DMS153 treated with DMSO at 0.1 percent for 48 hours (cell line): ENCODE measurements around the gene ATP13A1.
"Not testable (repeated sequence)": the region's sequence is repeated elsewhere in the genome, so short reads cannot be mapped to it uniquely, and the experiment has no call there.

ENCODE experiments used
- DNase-seq: peaks from one replicate; lab custom pipeline; 2025; ENCODE audit not compliant: unreplicated experiment; lab: John Stamatoyannopoulos, UW

ATP13A1 gene

DNA sequence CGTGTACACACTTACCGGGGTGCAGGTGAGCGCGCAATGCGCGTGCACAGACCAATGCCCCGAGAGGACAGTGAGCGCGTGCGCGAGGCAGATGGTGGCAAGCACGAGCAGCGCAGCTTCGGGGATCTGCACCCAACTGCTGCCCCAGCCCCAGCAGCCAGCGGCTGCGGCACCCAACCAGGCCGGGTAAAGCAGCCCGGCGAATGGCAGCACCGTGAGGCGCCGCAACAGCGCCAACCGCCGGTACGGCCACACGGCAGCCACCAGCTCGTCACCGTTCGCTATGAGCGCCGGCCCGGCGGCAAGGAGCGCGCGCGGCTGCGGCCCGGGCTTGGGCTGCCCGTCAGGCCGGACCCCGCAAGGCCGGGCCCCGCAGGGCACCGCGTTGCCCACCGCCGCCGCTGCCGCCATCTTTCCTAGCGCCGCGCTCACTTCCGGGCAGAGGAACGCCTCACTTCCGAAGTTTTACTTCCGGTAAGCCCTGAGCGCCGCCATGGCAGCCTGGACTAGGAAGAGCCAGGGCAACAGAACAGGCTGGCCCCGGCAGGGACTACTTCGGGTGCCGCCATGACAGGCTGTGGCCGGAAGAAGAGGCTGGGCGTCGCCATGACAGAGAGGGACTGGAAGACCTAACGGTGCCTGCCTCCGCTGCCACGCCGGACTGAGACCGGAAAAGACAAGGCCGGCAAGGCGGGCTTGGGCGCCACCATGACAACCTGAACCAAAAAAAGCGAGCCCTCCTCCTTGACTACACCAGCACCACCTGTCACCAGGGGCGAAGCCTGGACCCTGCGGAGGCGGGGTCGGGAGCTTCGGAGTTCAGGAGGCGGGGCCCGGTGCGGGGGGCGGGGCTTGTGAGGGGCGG lies at the start of gene ATP13A1:
Gene ATP13A1, minus strand, starts transcription at position 421 of the 865 bp plus-strand sequence. Its CDS starts 10 bp downstream, at position 411.
- peak; percentile 89 for DNase-seq

DNA sequence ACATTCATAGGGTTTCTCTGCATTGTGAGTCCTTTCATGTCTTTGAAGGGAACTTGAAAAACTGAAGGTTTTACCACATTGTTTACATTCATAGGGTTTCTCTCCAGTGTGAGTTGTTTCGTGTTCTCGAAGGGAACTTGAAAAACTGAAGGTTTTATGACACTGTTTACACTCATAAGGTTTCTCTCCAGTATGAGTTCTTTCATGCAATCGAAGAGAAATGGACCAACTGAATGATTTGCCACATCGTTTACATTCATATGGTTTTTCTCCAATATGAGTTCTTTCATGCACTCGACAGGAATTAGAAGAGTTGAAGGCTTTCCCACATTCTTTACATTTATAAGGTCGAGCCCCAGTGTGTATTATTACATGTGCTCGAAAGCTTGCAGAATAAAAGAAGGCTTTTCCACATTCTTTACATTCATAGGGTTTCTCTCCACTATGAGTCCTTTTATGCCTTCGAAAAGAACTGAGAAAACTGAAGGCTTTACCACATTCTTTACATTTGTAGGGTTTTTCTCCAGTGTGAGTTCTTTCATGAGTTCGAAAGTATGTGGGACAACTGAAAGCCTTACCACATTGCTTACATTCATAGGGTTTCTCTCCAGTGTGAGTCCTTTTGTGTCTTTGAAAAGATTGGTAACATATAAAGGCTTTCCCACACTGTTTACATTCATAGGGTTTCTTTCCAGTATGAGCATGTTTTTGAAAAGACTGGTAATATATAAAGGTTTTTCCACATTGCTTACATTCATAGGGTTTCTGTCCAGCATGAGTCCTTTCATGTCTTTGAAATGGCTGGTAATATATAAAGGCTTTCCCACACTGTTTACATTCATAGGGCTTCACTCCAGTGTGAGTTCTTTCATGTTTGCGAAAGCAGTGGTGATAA lies 48.7 kb upstream of the ATP13A1 start:
- no peak for DNase-seq

DNA sequence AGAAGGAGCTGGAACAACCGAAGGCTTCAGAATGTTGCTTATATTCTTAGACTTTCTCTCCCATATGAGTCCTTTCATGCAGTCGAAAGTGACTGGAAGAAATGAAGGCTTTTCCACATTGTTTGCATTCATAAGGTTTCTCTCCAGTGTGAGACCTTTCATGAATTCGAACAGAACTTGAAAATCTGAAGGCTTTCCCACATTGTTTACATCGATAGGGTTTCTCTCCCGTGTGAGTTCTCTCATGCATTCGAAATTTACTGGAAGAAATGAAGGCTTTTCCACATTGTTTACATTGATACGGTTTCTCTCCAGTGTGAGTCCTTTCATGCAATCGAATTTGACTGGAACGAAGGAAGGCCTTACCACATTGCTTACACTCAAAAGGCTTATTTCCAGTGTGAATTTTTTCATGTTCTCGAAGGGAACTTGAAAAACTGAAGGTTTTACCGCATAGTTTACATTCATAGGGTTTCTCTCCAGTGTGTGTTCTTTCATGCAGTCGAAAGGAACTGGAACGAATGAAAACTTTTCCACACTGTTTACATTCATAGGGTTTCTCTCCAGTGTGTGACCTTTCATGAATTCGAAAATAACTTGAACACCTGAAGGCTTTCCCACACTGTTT lies 47.9 kb upstream of the ATP13A1 start:
- no peak for DNase-seq

DNA sequence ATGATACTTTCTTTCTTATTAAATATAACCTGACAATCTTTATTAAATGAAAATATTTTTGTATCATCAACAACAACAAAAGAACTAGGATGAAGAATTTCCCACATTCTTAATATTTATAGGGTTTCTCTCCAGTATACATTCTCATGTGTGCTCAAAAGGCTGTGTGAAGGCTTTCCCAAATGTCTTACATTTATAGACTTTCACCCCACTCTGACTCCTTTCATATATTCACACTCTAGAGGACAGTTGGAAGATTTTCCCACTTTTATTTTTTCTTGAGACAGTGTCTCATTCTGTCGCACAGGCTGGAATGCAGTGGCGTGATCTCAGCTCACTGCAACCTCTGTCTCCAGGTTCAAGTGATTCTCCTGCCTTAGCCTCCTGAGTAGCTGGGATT lies 47.0 kb upstream of the ATP13A1 start:
- DNase-seq = no peak

DNA sequence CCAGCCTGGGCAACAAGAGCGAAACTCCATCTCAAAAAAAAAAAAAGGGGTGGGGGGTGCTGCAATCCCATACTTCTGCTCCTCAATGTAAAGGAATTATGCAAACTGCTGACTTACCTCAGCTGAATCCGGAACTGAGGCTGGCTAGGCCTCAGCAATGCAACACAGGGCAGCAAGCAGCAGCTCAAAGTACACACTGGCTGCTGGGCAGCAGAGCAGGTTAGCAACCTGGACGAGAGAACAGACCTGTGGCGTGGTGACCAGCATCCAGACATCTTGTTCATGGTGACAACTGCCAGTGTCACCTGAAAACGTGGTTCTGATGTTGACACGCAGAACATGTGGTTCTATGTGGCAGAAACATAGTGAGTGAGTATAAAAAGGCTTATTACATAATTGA lies 41.4 kb upstream of the ATP13A1 start:
- no peak for DNase-seq

- DNase-seq = not testable (repeated sequence)
These were observed 37.0 kb upstream of the ATP13A1 start for GRCh38 chr19:19700493-19700892.

- no peak for DNase-seq
These were observed 34.1 kb upstream of the ATP13A1 start for GRCh38 chr19:19697589-19697988.

DNA sequence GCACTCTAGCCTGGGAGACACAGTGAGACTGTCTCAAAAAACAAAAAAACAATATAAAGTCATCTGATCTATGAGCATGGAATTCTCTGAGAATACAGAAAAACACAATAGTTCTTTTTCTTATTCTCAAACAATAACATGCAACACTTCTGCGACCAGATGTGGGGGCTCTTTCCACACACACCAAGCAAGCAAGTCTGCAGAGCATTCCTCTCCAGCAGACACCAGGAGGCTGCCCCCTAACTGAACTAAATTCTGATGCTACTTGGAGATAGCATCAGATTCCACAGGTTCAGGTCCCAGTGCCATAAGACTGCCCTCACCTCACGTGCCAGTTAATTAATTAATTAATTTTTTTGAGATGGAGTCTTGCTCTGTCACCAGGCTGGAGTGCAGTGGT lies 32.9 kb upstream of the ATP13A1 start:
- DNase-seq = no peak

- no peak for DNase-seq
These were observed 28.2 kb upstream of the ATP13A1 start for GRCh38 chr19:19691683-19692082.

GRCh38 chr19:19689023-19689422 lies 25.5 kb upstream of the ATP13A1 start:
- DNase-seq = not testable (repeated sequence)

DNA sequence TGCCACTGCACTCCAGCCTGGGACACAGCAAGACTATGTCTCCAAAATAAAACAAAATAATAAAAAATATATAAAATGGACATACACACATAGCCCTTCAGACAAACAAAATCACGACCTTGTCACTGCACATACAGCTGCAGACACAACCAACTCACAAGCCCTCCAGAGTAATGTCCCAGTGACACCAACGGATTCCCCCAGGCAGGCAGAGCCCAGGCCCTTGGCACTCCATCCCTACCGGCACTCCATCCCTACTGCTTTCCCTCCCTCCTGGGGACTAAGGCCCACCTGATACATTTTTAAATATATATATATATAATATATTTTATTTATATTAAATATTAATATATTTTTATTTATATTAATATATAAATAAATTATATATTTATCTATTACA lies 23.6 kb upstream of the ATP13A1 start:
- no peak for DNase-seq

DNA sequence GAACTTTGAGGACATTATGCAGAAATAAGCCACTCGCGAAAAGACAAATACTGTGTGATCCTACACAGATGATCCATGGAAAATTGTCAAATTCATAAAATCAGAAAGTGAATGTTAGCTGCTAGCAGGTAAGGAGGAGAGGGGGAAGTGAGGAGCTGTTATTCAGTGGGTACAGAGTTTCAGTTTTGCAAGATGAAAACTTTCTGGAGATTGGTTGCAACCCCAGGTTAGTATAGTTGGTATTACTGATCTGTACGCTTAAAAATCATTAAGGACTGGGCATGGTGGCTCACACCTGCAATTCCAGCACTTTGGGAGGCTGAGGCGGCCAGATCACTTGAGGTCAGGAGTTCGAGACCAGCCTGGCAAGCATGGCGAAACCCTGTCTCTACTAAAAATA lies 23.1 kb upstream of the ATP13A1 start:
- DNase-seq = no peak

DNA sequence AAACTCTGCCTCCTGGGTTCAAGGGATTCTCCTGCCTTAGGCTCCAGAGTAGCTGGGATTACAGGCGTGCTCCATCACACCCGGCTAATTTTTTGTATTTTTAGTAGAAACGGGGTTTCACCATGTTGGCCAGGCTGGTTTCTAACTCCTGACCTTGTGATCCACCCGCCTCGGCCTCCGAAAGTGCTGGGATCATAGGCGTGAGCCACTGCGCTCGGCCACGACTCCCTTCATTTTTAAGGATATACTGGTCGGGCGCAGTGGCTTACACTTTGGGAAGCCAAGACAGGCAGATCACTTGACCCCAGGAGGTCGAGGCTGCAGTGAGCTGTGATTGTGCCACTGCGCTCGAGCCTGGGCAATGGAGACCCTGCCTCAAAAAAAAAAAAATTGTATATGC lies 22.6 kb upstream of the ATP13A1 start:
- not testable (repeated sequence) for DNase-seq

GRCh38 chr19:19679176-19680073 lies 15.9 kb upstream of the ATP13A1 start:
- no peak for DNase-seq

- no peak for DNase-seq
These were observed 14.1 kb upstream of the ATP13A1 start for GRCh38 chr19:19677579-19677978.

DNA sequence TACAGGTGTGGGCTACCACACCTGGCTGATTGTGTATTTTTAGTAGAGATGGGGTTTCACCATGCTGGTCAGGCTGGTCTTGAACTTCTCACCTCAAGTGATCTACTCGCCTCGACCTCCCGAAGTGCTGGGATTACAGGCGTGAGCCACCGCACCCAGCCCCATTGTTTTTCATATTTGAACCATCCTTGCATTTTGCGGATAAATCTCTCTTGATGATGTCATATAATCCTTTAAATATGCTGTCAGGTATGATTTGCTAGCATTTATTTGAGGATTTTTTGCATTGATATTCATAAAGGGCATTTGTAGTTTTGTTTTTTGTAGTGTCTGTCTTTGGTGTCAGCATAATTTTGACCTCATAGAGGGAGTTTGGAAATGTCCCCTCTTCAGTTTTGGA lies 10.8 kb upstream of the ATP13A1 start:
- DNase-seq = no peak

GRCh38 chr19:19672816-19673215 lies 9.3 kb upstream of the ATP13A1 start:
- no peak for DNase-seq

- DNase-seq = no peak
These were observed 6.6 kb upstream of the ATP13A1 start for GRCh38 chr19:19670070-19670551.

DNA sequence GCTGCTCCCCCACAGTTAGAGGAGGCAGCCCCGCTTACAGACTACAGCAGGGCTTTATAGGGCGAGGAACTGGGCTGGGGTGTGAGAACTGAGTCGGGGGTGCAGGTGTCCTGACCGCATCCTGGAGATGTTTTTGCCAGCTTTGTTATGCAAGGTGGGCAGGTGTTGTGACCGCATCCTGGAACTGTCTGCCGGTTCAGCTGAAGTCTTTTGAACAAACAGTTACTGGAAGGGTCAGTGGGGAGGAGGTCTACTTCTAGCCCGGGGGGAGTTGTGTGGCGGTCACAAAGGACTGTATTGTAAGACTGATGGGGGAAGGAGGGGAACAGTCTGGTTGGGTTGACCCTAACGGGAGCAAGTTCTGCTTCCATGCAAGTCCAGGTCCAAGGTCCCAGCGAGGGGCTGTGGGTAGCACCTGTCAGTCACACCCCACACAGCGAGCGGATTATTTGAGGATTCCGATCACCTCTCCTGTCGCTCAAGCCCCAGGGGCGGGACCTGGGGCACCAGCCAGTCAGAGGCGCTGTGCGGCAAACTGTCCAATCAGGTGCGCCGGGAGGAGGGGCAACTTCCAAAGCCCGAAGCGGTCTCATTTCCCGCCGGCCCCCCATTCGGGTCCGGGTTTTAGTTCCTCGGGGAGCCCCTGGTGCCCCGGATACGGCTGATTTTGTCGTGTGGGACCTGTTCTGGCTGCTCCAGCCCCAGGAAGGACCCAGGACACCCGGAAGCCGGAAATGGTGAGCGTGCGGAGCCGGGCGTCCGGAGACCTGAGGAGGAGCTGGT lies 4.9 kb upstream of the ATP13A1 start, which contains the start of gene ZNF101:
Gene ZNF101, plus strand, starts transcription at position 610 of the 783 bp plus-strand sequence. Its CDS starts 125 bp downstream, at position 735.
- DNase-seq = peak; percentile 77
